Activated effector memory CD4-positive, alpha-beta T cell treated with Interleukin-2 at 50 U/mL for 16 hours (primary cell): ENCODE results near the gene QKI.

Source experiments
- DNase-seq: peaks from one replicate; pipeline ENCODE4 v3.0.0-alpha.2; 2020

The QKI gene

GRCh38 chr6:163627274-163628062 is 212.9 kb downstream of the QKI start:
- no peak for DNase-seq
